Stomach (tissue), 9 donors: ENCODE measurements around the gene ARRB1. TPM values are rescaled to one million over a fixed set of nuclear protein-coding genes. Genes with fewer than 3 reads are reported as not detected.

Experiments
- DNase-seq, 2 donors: peaks; one replicate each; pipeline versions ENCODE4 v3.0.0 to v3.0.0-alpha.2; 2013 to 2019
- H3K27ac ChIP-seq, 5 donors: fragments of 200-600 bp in 4 of 5; sonication (generic) in 4 of 5; one replicate each; pipeline ENCODE4 v1.5.1; 2013 to 2019; ENCODE audit warnings: mild to moderate bottlenecking in 1 of 5, moderate library complexity in 1 of 5
- H3K27me3 ChIP-seq, 3 donors: fragments of 200-600 bp; sonication (generic); one replicate each; pipeline ENCODE4 v1.5.1; 2017 to 2019; ENCODE audit warnings: mixed run types in 1 of 3
- H3K36me3 ChIP-seq, 4 donors: fragments of 200-600 bp; sonication (generic); 1 replicate in 3 of 4; 2 replicates in 1 of 4; pipeline ENCODE4 v1.5.1; 2016 to 2019
- H3K4me1 ChIP-seq, 4 donors: fragments of 200-600 bp; sonication (generic); one replicate each; pipeline ENCODE4 v1.5.1; 2016 to 2019
- H3K4me3 ChIP-seq, 4 donors: fragments of 200-600 bp; sonication (generic) in 3 of 4; one replicate each; pipeline ENCODE4 v1.5.1; 2016 to 2019; ENCODE audit warnings: mild to moderate bottlenecking in 1 of 4
- H3K9me3 ChIP-seq, 4 donors: fragments of 200-600 bp; sonication (generic); one replicate each; pipeline ENCODE4 v1.5.1; 2016 to 2019
- CTCF ChIP-seq, 7 experiments: fragments of 450-650 bp in 4 of 7; fragments of 200-600 bp in 3 of 7; sonication (generic) in 3 of 7; IDR thresholded peaks; one replicate each; pipeline ENCODE4 v1.5.1; 2016 to 2019; ENCODE audit warnings: antibody characterized with exemption in 7 of 7, control low read depth in 2 of 7, mild to moderate bottlenecking in 1 of 7
- EP300 ChIP-seq: sonication (generic); formaldehyde crosslinking; IDR thresholded peaks from one replicate; pipeline ENCODE4 v1.6.1; 2017; ENCODE audit warnings: antibody characterized with exemption
- POLR2A ChIP-seq, 4 donors: fragments of 450-650 bp; IDR thresholded peaks; one replicate each; pipeline ENCODE4 v1.6.1; 2016; ENCODE audit warnings: antibody characterized with exemption in 4 of 4, control low read depth in 2 of 4, mild to moderate bottlenecking in 1 of 4, moderate library complexity in 1 of 4
- POLR2AphosphoS5 ChIP-seq, 3 donors: sonication (generic); formaldehyde crosslinking; IDR thresholded peaks; one replicate each; pipeline ENCODE4 v1.6.1; 2016; ENCODE audit warnings: antibody characterized with exemption in 3 of 3
- WGBS, 5 donors: extraction: QIAGEN DNeasy Blood & Tissue Kit in 3 of 5; methylation state at CpG; one replicate each; pipeline versions ENCODE4 v1.1.5 to v1.1.7; 2013 to 2018; 5-methylcytosine and 5-hydroxymethylcytosine counted together
- intact Hi-C: fragments of 100-400 bp; cut with DNase I; formaldehyde crosslinking; loops from one replicate; pipeline ENCODE4 v1.15.1; 2023; ENCODE audit warnings: low total_unique reads
- polyA plus RNA-seq, 3 donors: library from polyadenylated mRNA; stranded (reverse); fragments of 200-250 nt; gene quantifications; one replicate each; pipeline ENCODE4 v1.2.3, GENCODE V29; 2013
- total RNA-seq, 5 donors: library from RNA; depleted of rRNA; stranded (reverse); fragments of >200 nt; gene quantifications; one replicate each; pipeline versions ENCODE4 v1.1.0 to v1.2.3, GENCODE V29; 2014 to 2016
- donor health status: healthy with polysubstance abuse.
- donor health status: Bipolar disorder and iron deficiency.
- donor health status: healthy.

ARRB1 gene
- total and polyA plus RNA-seq, 8 donors, result 18.0 to 151 (median 48.4) TPM

- DNase-seq, result no peak
- no peak overlapping the region for H3K27ac ChIP-seq
- peaks cover 9 to 43% (median 39%) of the 10 kb centered on the region in 4 donors for H3K36me3 ChIP-seq
- H3K27me3 ChIP-seq, result no peaks in the 10 kb centered on the region
- intact Hi-C loops, result no loop called here
- TF ChIP-seq POLR2AphosphoS5 (IDR thresholded peaks at IDR 0.05) (no peak), EP300 (no peak), POLR2A (IDR thresholded peaks at IDR 0.05) (no peak), CTCF (IDR thresholded peaks at IDR 0.05) (no peak)
- peaks cover 0 to 56% (median 32%) of the 10 kb centered on the region in 4 donors for H3K4me1 ChIP-seq
- 85 to 100% (median 89%) methylated on average over 6 of the region's 6 CpGs for WGBS, 5 donors
- H3K4me3 ChIP-seq, result no peak overlapping the region
- H3K9me3 ChIP-seq, result no peaks in the 10 kb centered on the region
Observed at GRCh38 chr11:75291741-75292140, 59.7 kb downstream of the ARRB1 start.

- H3K4me3 ChIP-seq, result no peak overlapping the region
- no peaks in the 10 kb centered on the region for H3K9me3 ChIP-seq
- TF ChIP-seq CTCF (IDR thresholded peaks at IDR 0.05), result no peak
- TF ChIP-seq POLR2A (IDR thresholded peaks at IDR 0.05), result no peak
- no peak for TF ChIP-seq POLR2AphosphoS5 (IDR thresholded peaks at IDR 0.05)
- TF ChIP-seq EP300, result no peak
- no peak for DNase-seq
- H3K27ac ChIP-seq, result no peak overlapping the region
- intact Hi-C loops, result loop anchor here (10.0 kb wide), 1 partner anchor 245 kb away; no protein-coding TSS in a partner anchor
- H3K27me3 ChIP-seq, result no peaks in the 10 kb centered on the region
- H3K36me3 ChIP-seq, result peaks cover 15 to 53% (median 49%) of the 10 kb centered on the region in 4 donors
- H3K4me1 ChIP-seq, result peaks cover 0 to 57% (median 32%) of the 10 kb centered on the region in 4 donors
- 91 to 95% (median 93%) methylated on average over 11 to 12 of the region's 12 CpGs for WGBS, 5 donors
Observed at GRCh38 chr11:75289919-75290318, 61.5 kb downstream of the ARRB1 start.

DNA sequence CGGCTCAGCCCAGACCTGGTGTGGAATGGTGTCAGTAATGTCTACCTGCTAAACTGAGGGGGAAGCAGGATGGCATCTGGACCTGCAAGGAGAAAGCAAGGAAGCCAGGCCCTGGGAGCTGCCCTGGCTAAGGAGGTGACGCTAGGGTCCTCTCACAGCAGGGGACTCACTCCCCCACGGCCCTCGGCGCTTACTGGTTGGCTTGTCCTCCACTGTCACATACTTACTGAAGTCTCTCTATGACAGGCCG lies 62.0 kb downstream of the ARRB1 start:
- H3K4me1 ChIP-seq, result peaks cover 0 to 57% (median 32%) of the 10 kb centered on the region in 4 donors
- no peak for DNase-seq
- intact Hi-C loops, result loop anchor here (10.0 kb wide), 1 partner anchor 245 kb away; no protein-coding TSS in a partner anchor
- no peaks in the 10 kb centered on the region for H3K9me3 ChIP-seq
- peaks cover 15 to 58% (median 54%) of the 10 kb centered on the region in 4 donors for H3K36me3 ChIP-seq
- no peaks in the 10 kb centered on the region for H3K27me3 ChIP-seq
- no peak overlapping the region for H3K4me3 ChIP-seq
- no peak overlapping the region for H3K27ac ChIP-seq
- WGBS, 5 donors, result 81 to 91% (median 86%) methylated on average over 6 of the region's 6 CpGs
- TF ChIP-seq POLR2A (IDR thresholded peaks at IDR 0.05) (no peak), EP300 (no peak), POLR2AphosphoS5 (IDR thresholded peaks at IDR 0.05) (no peak), CTCF (IDR thresholded peaks at IDR 0.05) (no peak)

- H3K9me3 ChIP-seq, result no peaks in the 10 kb centered on the region
- no peak for TF ChIP-seq POLR2AphosphoS5 (IDR thresholded peaks at IDR 0.05)
- no peak for TF ChIP-seq POLR2A (IDR thresholded peaks at IDR 0.05)
- no peak for TF ChIP-seq EP300
- TF ChIP-seq CTCF (IDR thresholded peaks at IDR 0.05), result no peak
- peaks cover 28 to 73% (median 72%) of the 10 kb centered on the region in 4 donors for H3K36me3 ChIP-seq
- DNase-seq, result no peak
- H3K4me3 ChIP-seq, result no peak overlapping the region
- WGBS, 5 donors, result 90 to 96% (median 93%) methylated on average over 17 of the region's 17 CpGs
- H3K4me1 ChIP-seq, result peaks cover 0 to 44% (median 25%) of the 10 kb centered on the region in 4 donors
- H3K27me3 ChIP-seq, result no peaks in the 10 kb centered on the region
- H3K27ac ChIP-seq, result no peak overlapping the region
- intact Hi-C loops, result loop anchor here (10.0 kb wide), 1 partner anchor 247 kb away; no protein-coding TSS in a partner anchor
Observed at GRCh38 chr11:75287579-75287978, 63.9 kb downstream of the ARRB1 start.
